ENCODE results near the gene MUC21.
"Not testable (repeated sequence)": the region's sequence is repeated elsewhere in the genome, so short reads cannot be mapped to it uniquely, and the experiment has no call there.

The MUC21 gene

DNA sequence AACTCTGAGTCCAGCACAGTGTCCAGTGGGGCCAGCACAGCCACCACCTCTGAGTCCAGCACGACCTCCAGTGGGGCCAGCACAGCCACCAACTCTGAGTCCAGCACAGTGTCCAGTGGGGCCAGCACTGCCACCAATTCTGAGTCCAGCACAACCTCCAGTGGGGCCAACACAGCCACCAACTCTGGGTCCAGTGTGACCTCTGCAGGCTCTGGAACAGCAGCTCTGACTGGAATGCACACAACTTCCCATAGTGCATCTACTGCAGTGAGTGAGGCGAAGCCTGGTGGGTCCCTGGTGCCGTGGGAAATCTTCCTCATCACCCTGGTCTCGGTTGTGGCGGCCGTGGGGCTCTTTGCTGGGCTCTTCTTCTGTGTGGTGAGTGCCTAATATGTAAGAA is 3.8 kb downstream of the MUC21 start:
- no peaks in the 10 kb centered on the region for H3K9me3 ChIP-seq (ENCODE audit: insufficient read depth, low read length)
- TF ChIP-seq YY1 (IDR thresholded peaks at IDR 0.05; ENCODE audit: insufficient read depth, insufficient read length): no peak
- TF ChIP-seq ZNF274 (IDR thresholded peaks at IDR 0.05; ENCODE audit: low read depth, low read length): no peak
- TF ChIP-seq SUZ12 (IDR thresholded peaks at IDR 0.05; ENCODE audit: extremely low read depth, insufficient read depth, insufficient read length): no peak
- H3K36me3 ChIP-seq (ENCODE audit: insufficient read depth, insufficient read length, low read length): no peaks in the 10 kb centered on the region
- no peak overlapping the region for H3K4me3 ChIP-seq (ENCODE audit: insufficient read length, low read depth)
- H3K27me3 ChIP-seq (ENCODE audit: insufficient read depth, insufficient read length): no peaks in the 10 kb centered on the region
- no peak for DNase-seq (ENCODE audit: low read depth, low spot score)
- H3K9ac ChIP-seq (ENCODE audit: insufficient read length, low read depth): no peak overlapping the region
- H3K4me1 ChIP-seq (ENCODE audit: insufficient read depth, insufficient read length): no peaks in the 10 kb centered on the region

DNA sequence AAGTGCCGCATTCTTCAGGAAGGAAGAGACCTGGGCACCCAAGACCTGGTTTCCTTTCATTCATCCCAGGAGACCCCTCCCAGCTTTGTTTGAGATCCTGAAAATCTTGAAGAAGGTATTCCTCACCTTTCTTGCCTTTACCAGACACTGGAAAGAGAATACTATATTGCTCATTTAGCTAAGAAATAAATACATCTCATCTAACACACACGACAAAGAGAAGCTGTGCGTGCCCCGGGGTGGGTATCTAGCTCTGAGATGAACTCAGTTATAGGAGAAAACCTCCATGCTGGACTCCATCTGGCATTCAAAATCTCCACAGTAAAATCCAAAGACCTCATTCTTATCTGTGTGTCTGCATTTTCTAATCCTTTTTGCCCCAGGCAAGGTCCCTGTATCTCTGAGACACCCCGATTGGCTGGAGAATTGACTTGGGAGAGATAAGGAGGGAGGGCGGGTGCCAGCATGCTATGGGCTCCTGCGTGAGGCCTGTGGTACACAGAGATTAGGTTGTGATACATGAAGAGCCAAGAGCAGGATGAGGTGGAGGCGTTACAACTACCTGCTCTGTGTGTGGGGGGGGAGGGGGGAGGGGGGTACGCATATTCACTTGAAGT is 4.8 kb downstream of the MUC21 start:
- H3K9me3 ChIP-seq (ENCODE audit: insufficient read depth, low read length): no peaks in the 10 kb centered on the region
- no peaks in the 10 kb centered on the region for H3K27me3 ChIP-seq (ENCODE audit: insufficient read depth, insufficient read length)
- TF ChIP-seq YY1 (IDR thresholded peaks at IDR 0.05; ENCODE audit: insufficient read depth, insufficient read length) (no peak), ZNF274 (IDR thresholded peaks at IDR 0.05; ENCODE audit: low read depth, low read length) (no peak), SUZ12 (IDR thresholded peaks at IDR 0.05; ENCODE audit: extremely low read depth, insufficient read depth, insufficient read length) (no peak)

DNA sequence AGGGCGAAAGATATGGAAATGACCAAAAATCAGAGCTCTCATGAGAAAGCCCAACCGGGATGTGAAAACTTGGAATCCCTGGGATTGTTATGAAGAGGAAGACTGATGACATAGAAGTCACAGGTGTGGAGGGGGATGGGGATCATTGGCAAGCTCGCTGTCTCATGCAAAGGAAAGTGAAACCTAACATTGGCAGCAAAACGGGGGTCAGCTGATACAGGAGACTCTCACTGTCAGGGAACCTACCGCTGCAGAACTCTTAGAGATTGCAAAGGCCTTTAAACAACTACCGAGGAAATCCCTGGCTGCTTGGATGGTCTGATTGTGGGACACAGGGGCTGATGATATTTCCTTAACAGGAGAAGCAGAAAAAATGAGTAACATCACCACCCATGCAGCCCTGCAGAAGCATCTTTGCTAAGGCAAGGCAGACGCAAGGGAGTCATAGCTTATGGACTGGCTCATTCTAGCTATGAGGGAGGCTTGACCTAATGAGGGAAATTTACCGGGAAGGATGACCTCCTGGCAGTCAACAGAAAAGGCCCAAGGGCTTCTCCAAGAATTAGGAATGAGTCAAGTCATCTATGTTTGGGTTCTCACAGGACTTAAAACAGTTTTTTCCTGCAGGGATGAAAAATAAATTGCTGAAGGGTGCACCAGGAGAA is 7.0 kb downstream of the MUC21 start:
- H3K9me3 ChIP-seq (ENCODE audit: insufficient read depth, low read length): peaks cover 8% of the 10 kb centered on the region; the same call in 1 of the 2 replicates
- DNase-seq (ENCODE audit: low read depth, low spot score): no peak
- no peak overlapping the region for H3K4me3 ChIP-seq (ENCODE audit: insufficient read length, low read depth)

More for the DNA sequence above, 4.8 kb downstream of the MUC21 start:
- DNase-seq (ENCODE audit: low read depth, low spot score): no peak
- H3K4me3 ChIP-seq (ENCODE audit: insufficient read length, low read depth): no peak overlapping the region
- H3K4me1 ChIP-seq (ENCODE audit: insufficient read depth, insufficient read length): no peaks in the 10 kb centered on the region
- H3K9ac ChIP-seq (ENCODE audit: insufficient read length, low read depth): no peak overlapping the region
- H3K36me3 ChIP-seq (ENCODE audit: insufficient read depth, insufficient read length, low read length): no peaks in the 10 kb centered on the region

DNA sequence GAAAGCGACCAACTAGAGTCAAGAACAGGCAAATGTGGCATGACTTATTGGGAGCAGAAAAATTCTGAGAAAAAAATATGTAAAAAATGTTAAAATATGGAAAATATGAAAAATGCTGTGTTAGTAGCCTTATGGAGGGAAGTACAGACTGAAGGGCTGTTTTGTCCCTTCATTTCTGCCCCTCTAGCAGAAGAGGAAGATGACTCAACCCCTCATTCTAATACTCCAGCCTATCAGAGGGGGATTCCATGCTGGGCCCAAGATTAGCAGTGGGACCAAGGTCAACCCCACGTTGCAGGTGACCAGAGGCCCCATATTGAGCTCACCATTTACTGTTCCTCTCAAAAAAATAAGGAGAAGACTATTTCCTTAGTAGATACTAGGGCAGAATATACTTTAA is 8.4 kb downstream of the MUC21 start:
- H3K36me3 ChIP-seq (ENCODE audit: insufficient read depth, insufficient read length, low read length): no peaks in the 10 kb centered on the region
- H3K9me3 ChIP-seq (ENCODE audit: insufficient read depth, low read length): peaks cover 8% of the 10 kb centered on the region; the same call in 1 of the 2 replicates
- H3K27me3 ChIP-seq (ENCODE audit: insufficient read depth, insufficient read length): no peaks in the 10 kb centered on the region
- no peak for TF ChIP-seq SUZ12 (IDR thresholded peaks at IDR 0.05; ENCODE audit: extremely low read depth, insufficient read depth, insufficient read length)
- TF ChIP-seq YY1 (IDR thresholded peaks at IDR 0.05; ENCODE audit: insufficient read depth, insufficient read length): no peak
- TF ChIP-seq ZNF274 (IDR thresholded peaks at IDR 0.05; ENCODE audit: low read depth, low read length): no peak
- no peaks in the 10 kb centered on the region for H3K4me1 ChIP-seq (ENCODE audit: insufficient read depth, insufficient read length)
- no peak for DNase-seq (ENCODE audit: low read depth, low spot score)
- H3K4me3 ChIP-seq (ENCODE audit: insufficient read length, low read depth): no peak overlapping the region
- H3K9ac ChIP-seq (ENCODE audit: insufficient read length, low read depth): no peak overlapping the region

More for the DNA sequence above, 7.0 kb downstream of the MUC21 start:
- TF ChIP-seq ZNF274 (IDR thresholded peaks at IDR 0.05; ENCODE audit: low read depth, low read length): no peak
- TF ChIP-seq SUZ12 (IDR thresholded peaks at IDR 0.05; ENCODE audit: extremely low read depth, insufficient read depth, insufficient read length): no peak
- no peak for TF ChIP-seq YY1 (IDR thresholded peaks at IDR 0.05; ENCODE audit: insufficient read depth, insufficient read length)
- H3K27me3 ChIP-seq (ENCODE audit: insufficient read depth, insufficient read length): no peaks in the 10 kb centered on the region
- no peaks in the 10 kb centered on the region for H3K4me1 ChIP-seq (ENCODE audit: insufficient read depth, insufficient read length)
- no peaks in the 10 kb centered on the region for H3K36me3 ChIP-seq (ENCODE audit: insufficient read depth, insufficient read length, low read length)
- no peak overlapping the region for H3K9ac ChIP-seq (ENCODE audit: insufficient read length, low read depth)

DNA sequence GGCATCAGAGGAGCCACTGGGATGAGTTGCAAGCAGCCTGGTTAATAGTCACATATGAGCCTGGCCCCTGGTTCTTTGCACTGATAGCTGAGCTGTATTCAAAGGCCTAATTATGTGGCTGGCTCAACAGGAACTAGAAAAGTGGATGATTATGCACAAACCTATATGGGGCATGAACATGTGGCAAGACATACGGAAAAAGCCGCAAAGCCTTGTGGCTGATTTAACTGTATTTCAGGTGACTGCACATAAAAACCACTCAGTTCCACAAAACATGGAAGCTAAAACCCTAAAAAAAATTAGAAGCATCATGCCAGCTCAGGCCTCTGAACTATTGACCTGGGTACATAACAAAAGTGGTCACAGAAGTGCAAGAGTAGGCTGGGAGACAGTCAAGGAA is 13.8 kb downstream of the MUC21 start:
- Histone ChIP-seq H3K36me3 (ENCODE audit: insufficient read depth, insufficient read length, low read length) (no peaks in the 10 kb centered on the region), H3K4me3 (ENCODE audit: insufficient read length, low read depth) (no peak overlapping the region), H3K27me3 (ENCODE audit: insufficient read depth, insufficient read length) (no peaks in the 10 kb centered on the region), H3K9ac (ENCODE audit: insufficient read length, low read depth) (no peak overlapping the region), H3K4me1 (ENCODE audit: insufficient read depth, insufficient read length) (no peaks in the 10 kb centered on the region), H3K9me3 (ENCODE audit: insufficient read depth, low read length) (peaks cover 8% of the 10 kb centered on the region; the same call in 1 of the 2 replicates)
- TF ChIP-seq SUZ12 (IDR thresholded peaks at IDR 0.05; ENCODE audit: extremely low read depth, insufficient read depth, insufficient read length) (no peak), YY1 (IDR thresholded peaks at IDR 0.05; ENCODE audit: insufficient read depth, insufficient read length) (no peak), ZNF274 (IDR thresholded peaks at IDR 0.05; ENCODE audit: low read depth, low read length) (no peak)
- DNase-seq (ENCODE audit: low read depth, low spot score): no peak

DNA sequence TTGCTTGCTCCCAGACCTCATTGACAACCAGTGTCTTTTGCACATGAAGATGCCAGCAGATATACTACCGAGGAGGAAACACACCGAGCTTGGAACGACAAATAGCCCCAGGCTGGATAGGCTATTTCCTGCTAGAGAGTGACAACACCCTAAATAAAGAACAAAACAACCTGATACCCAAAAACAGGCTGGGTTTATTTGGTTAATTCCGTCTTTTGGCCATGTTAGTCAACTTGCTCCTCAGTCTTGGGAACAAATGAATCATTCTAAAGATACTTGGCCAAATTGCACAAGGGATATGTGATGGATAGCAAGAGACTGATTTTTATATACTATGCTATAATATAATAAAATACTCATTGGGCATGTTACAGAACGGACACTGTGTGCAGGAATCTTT is 15.3 kb downstream of the MUC21 start:
- no peak overlapping the region for H3K9ac ChIP-seq (ENCODE audit: insufficient read length, low read depth)
- H3K4me3 ChIP-seq (ENCODE audit: insufficient read length, low read depth): no peak overlapping the region
- DNase-seq (ENCODE audit: low read depth, low spot score): no peak
- H3K4me1 ChIP-seq (ENCODE audit: insufficient read depth, insufficient read length): no peaks in the 10 kb centered on the region
- no peaks in the 10 kb centered on the region for H3K36me3 ChIP-seq (ENCODE audit: insufficient read depth, insufficient read length, low read length)
- no peak for TF ChIP-seq ZNF274 (IDR thresholded peaks at IDR 0.05; ENCODE audit: low read depth, low read length)
- no peak for TF ChIP-seq SUZ12 (IDR thresholded peaks at IDR 0.05; ENCODE audit: extremely low read depth, insufficient read depth, insufficient read length)
- no peak for TF ChIP-seq YY1 (IDR thresholded peaks at IDR 0.05; ENCODE audit: insufficient read depth, insufficient read length)
- peaks cover 6% of the 10 kb centered on the region; the same call in 1 of the 2 replicates for H3K9me3 ChIP-seq (ENCODE audit: insufficient read depth, low read length)
- no peaks in the 10 kb centered on the region for H3K27me3 ChIP-seq (ENCODE audit: insufficient read depth, insufficient read length)

DNA sequence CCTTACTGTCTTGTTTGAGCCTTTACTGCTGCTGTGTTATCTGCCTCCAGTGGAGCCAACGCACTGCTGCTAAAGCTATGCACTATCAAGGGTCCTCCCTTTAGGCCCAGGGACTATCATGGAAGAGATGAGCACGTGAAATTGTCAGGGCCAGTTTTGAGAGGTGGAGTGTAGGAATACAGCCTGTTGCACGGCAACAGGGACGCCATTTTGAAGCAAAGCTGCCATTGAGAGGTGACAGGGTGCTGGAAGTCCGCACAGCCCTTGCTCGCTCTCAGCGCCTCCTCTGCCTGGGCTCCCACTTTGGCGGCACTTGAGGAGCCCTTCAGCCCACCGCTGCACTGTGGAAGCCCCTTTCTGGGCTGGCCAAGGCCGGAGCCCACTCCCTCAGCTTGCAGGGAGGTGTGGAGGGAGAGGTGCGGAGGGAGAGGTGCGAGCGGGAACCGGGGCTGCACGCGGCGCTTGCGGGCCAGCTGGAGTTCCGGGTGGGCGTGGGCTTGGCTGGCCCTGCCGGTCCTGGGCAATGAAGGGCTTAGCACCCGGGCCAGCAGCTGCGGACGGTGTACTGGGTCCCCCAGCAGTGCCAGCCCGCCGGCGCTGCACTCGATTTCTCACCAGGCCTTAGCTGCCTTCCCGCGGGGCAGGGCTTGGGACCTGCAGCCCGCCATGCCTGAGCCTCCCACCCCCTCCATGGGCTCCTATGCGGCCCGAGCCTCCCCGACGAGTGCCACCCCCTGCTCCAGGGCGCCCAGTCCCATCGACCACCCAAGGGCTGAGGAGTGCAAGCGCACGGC is 16.7 kb downstream of the MUC21 start:
- H3K27me3 ChIP-seq (ENCODE audit: insufficient read depth, insufficient read length); H3K9ac ChIP-seq (ENCODE audit: insufficient read length, low read depth); DNase-seq (ENCODE audit: low read depth, low spot score); H3K9me3 ChIP-seq (ENCODE audit: insufficient read depth, low read length); H3K4me3 ChIP-seq (ENCODE audit: insufficient read length, low read depth); H3K36me3 ChIP-seq (ENCODE audit: insufficient read depth, insufficient read length, low read length); H3K4me1 ChIP-seq (ENCODE audit: insufficient read depth, insufficient read length): not testable (repeated sequence)
